ENCODE data around the gene AQP12A.
"Not testable (repeated sequence)": the region's sequence is repeated elsewhere in the genome, so short reads cannot be mapped to it uniquely, and the experiment has no call there.

- TF ChIP-seq, protein P1, sequence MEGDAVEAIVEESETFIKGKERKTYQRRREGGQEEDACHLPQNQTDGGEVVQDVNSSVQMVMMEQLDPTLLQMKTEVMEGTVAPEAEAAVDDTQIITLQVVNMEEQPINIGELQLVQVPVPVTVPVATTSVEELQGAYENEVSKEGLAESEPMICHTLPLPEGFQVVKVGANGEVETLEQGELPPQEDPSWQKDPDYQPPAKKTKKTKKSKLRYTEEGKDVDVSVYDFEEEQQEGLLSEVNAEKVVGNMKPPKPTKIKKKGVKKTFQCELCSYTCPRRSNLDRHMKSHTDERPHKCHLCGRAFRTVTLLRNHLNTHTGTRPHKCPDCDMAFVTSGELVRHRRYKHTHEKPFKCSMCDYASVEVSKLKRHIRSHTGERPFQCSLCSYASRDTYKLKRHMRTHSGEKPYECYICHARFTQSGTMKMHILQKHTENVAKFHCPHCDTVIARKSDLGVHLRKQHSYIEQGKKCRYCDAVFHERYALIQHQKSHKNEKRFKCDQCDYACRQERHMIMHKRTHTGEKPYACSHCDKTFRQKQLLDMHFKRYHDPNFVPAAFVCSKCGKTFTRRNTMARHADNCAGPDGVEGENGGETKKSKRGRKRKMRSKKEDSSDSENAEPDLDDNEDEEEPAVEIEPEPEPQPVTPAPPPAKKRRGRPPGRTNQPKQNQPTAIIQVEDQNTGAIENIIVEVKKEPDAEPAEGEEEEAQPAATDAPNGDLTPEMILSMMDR (IDR thresholded peaks at IDR 0.05), result not testable (repeated sequence)
- TF ChIP-seq POLR2AphosphoS5 (IDR thresholded peaks at IDR 0.05), result not testable (repeated sequence)
These were observed 1.2 kb downstream of the AQP12A start for GRCh38 chr2:240692583-240693561.

Data from prostate gland (tissue), 2 donors.